ENCODE measurements around the gene RAD17.

- TF ChIP-seq POLR2AphosphoS5 (IDR thresholded peaks at IDR 0.05; ENCODE audit: insufficient read depth, low read depth, low read length) (peak; percentile 91), MAX (IDR thresholded peaks at IDR 0.05; ENCODE audit: insufficient read depth, insufficient read length) (peak; percentile 71), POLR2A (IDR thresholded peaks at IDR 0.05; ENCODE audit: low read depth, low read length) (peak; percentile 95), CTCF (IDR thresholded peaks at IDR 0.05; ENCODE audit: extremely low read depth in 1 of 2, insufficient read depth in 1 of 2, low read depth in 1 of 2, low read length in 2 of 2) (no peak), MYC (IDR thresholded peaks at IDR 0.05; ENCODE audit: low read depth, low read length) (peak; percentile 28), EZH2 (IDR thresholded peaks at IDR 0.05; ENCODE audit: borderline replicate concordance, low read depth, low read length, severe bottlenecking) (no peak), FOS (IDR thresholded peaks at IDR 0.05; ENCODE audit: borderline replicate concordance, insufficient read depth, low read length) (no peak)
Observed at GRCh38 chr5:69369340-69370121, at the start of gene RAD17, which contains the start of the genes AK6 and TAF9.

Data from endothelial cell of umbilical vein (primary cell).